Fibroblast of lung (primary cell): Measurements from ENCODE around the gene SNAI3. TPM values are rescaled to one million over a fixed set of nuclear protein-coding genes. Genes with fewer than 3 reads are reported as not detected.

Experiments
- DNase-seq, 2 donors: peaks; one replicate each; pipeline versions ENCODE4 v3.0.0 to v3.0.0-alpha.2; 2010; ENCODE audit warnings: low read depth in 2 of 2
- H2AFZ ChIP-seq: 2 replicates; pipeline ENCODE4 v1.5.1; 2012; ENCODE audit warnings: low read length, control low read depth, inconsistent platforms
- H3K27ac ChIP-seq: 2 replicates; pipeline ENCODE4 v1.5.1; 2011; ENCODE audit warnings: low read length, control low read depth; ENCODE audit not compliant: insufficient read depth
- H3K27me3 ChIP-seq: 2 replicates; pipeline ENCODE4 v1.5.1; 2011; ENCODE audit warnings: mild to moderate bottlenecking, low read length; ENCODE audit not compliant: control insufficient read depth, insufficient read depth
- H3K36me3 ChIP-seq: 2 replicates; pipeline ENCODE4 v1.5.1; 2011; ENCODE audit warnings: low read length; ENCODE audit not compliant: control insufficient read depth, insufficient read depth
- H3K4me1 ChIP-seq: 2 replicates; pipeline ENCODE4 v1.5.1; 2011; ENCODE audit warnings: low read length; ENCODE audit not compliant: control insufficient read depth, insufficient read depth; ENCODE audit errors: extremely low read depth
- H3K4me2 ChIP-seq: 2 replicates; pipeline ENCODE4 v1.5.1; 2011; ENCODE audit warnings: low read length, control low read depth; ENCODE audit not compliant: insufficient read depth; ENCODE audit errors: extremely low read depth
- H3K4me3 ChIP-seq, 4 experiments: fragments of 200-600 bp in 1 of 4; sonication (generic) in 1 of 4; replicated peaks in 1 of 4; 2 replicates each; pipeline ENCODE4 v1.5.1; 2011 to 2016; ENCODE audit warnings: low read length in 4 of 4, low read depth in 3 of 4, mild to moderate bottlenecking in 3 of 4, control low read depth in 2 of 4, inconsistent platforms in 1 of 4, mixed read lengths in 1 of 4; ENCODE audit not compliant: insufficient read depth in 1 of 4; ENCODE audit errors: control extremely low read depth in 1 of 4
- H3K79me2 ChIP-seq: 2 replicates; pipeline ENCODE4 v1.5.1; 2012; ENCODE audit warnings: mild to moderate bottlenecking, low read length, inconsistent platforms; ENCODE audit not compliant: control insufficient read depth, insufficient read depth
- H3K9ac ChIP-seq: 2 replicates; pipeline ENCODE4 v1.5.1; 2011; ENCODE audit warnings: mild to moderate bottlenecking, low read length, control low read depth; ENCODE audit not compliant: insufficient read depth
- H3K9me3 ChIP-seq: 2 replicates; pipeline ENCODE4 v1.5.1; 2012; ENCODE audit warnings: low read depth, low read length; ENCODE audit not compliant: control insufficient read depth, insufficient read depth
- H4K20me1 ChIP-seq: 2 replicates; pipeline ENCODE4 v1.5.1; 2011; ENCODE audit warnings: low read length; ENCODE audit not compliant: control insufficient read depth, insufficient read depth; ENCODE audit errors: extremely low read depth
- CTCF ChIP-seq, 2 donors: IDR thresholded peaks in 1 of 2; conservative IDR thresholded peaks in 1 of 2; 1 replicate in 1 of 2; 2 replicates in 1 of 2; pipeline ENCODE4 v1.5.1; 2011 to 2012; ENCODE audit warnings: low read length in 2 of 2, control low read depth in 1 of 2, inconsistent platforms in 1 of 2, low read depth in 1 of 2, mild to moderate bottlenecking in 1 of 2
- EZH2 ChIP-seq: IDR thresholded peaks from 2 replicates; pipeline ENCODE4 v1.5.1; 2012; ENCODE audit warnings: low read length, control low read depth, mild to moderate bottlenecking; ENCODE audit errors: missing control alignments
- polyA plus RNA-seq, 2 donors: library from polyadenylated mRNA; depleted of rRNA in 1 of 2; stranded (reverse) in 1 of 2; unstranded in 1 of 2; fragments of >200 nt; gene quantifications; 2 replicates each; pipeline ENCODE4 v1.2.1, GENCODE V29; 2011 to 2012; ENCODE audit warnings: missing spikeins in 1 of 2
- total RNA-seq: library from RNA; depleted of rRNA; stranded (reverse); fragments of >200 nt; gene quantifications from 2 replicates; pipeline ENCODE4 v1.2.1, GENCODE V29; 2014

Gene SNAI3
- total and polyA plus RNA-seq, 2 donors (not counting 1 experiment from before 2014, with no cell fraction given), result 0.17 TPM; not detected in 1

- Histone ChIP-seq H3K36me3 (peaks cover 16% of the 10 kb centered on the region), H3K27ac (no peak overlapping the region), H3K4me1 (peaks cover 2% of the 10 kb centered on the region), H3K9ac (no peak overlapping the region), H3K4me2 (no peak overlapping the region), H3K79me2 (no peaks in the 10 kb centered on the region), H3K9me3 (no peaks in the 10 kb centered on the region), H4K20me1 (no peaks in the 10 kb centered on the region), H3K27me3 (no peaks in the 10 kb centered on the region), H3K4me3 (no peak overlapping the region), H2AFZ (no peak overlapping the region)
- TF ChIP-seq CTCF (conservative IDR thresholded peaks at IDR 0.05 in 1 of 2, IDR thresholded peaks at IDR 0.05 in 1 of 2; ENCODE audit: low read depth in 1 of 2, low read length in 2 of 2) (no peak), EZH2 (no peak)
- no peak for DNase-seq
Observed at GRCh38 chr16:88631920-88632586, 54.3 kb downstream of the SNAI3 start.

- Histone ChIP-seq H3K4me3 (no peak overlapping the region), H2AFZ (no peak overlapping the region), H3K9ac (no peak overlapping the region), H3K4me2 (no peak overlapping the region), H3K4me1 (peaks cover 2% of the 10 kb centered on the region), H3K27ac (no peak overlapping the region), H3K36me3 (peaks cover 16% of the 10 kb centered on the region), H3K27me3 (no peaks in the 10 kb centered on the region), H3K79me2 (no peaks in the 10 kb centered on the region), H4K20me1 (no peaks in the 10 kb centered on the region), H3K9me3 (no peaks in the 10 kb centered on the region)
- TF ChIP-seq CTCF (conservative IDR thresholded peaks at IDR 0.05 in 1 of 2, IDR thresholded peaks at IDR 0.05 in 1 of 2; ENCODE audit: low read depth in 1 of 2, low read length in 2 of 2) (no peak), EZH2 (no peak)
- DNase-seq, result no peak
Observed at GRCh38 chr16:88631384-88631783, 54.9 kb downstream of the SNAI3 start.

DNA sequence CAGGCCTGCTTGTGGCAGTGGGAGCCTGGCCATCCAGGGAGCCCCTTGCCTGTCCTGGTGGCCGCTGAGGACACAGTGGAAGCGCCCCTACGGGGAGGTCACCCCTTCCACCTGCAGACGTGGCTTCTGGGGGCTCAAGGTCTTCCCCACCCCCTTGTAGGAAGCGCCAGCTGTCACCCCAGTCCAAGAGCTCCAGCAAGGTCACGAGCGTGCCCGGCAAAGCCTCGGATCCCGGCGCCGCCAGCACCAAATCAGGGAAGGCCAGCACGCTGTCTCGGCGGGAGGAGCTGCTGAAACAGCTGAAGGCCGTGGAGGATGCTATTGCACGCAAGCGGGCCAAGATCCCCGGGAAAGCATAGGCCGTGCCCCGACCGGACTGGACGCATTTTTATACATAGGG lies 55.4 kb downstream of the SNAI3 start:
- no peak for TF ChIP-seq CTCF (conservative IDR thresholded peaks at IDR 0.05 in 1 of 2, IDR thresholded peaks at IDR 0.05 in 1 of 2; ENCODE audit: low read depth in 1 of 2, low read length in 2 of 2)
- no peak overlapping the region for H3K4me3 ChIP-seq
- H3K9ac ChIP-seq, result no peak overlapping the region
- no peaks in the 10 kb centered on the region for H3K79me2 ChIP-seq
- H3K9me3 ChIP-seq, result no peaks in the 10 kb centered on the region
- H3K4me1 ChIP-seq, result peaks cover 2% of the 10 kb centered on the region
- H3K4me2 ChIP-seq, result no peak overlapping the region
- no peak overlapping the region for H2AFZ ChIP-seq
- H3K36me3 ChIP-seq, result peaks cover 16% of the 10 kb centered on the region
- H3K27me3 ChIP-seq, result no peaks in the 10 kb centered on the region
- DNase-seq, result no peak
- no peaks in the 10 kb centered on the region for H4K20me1 ChIP-seq
- H3K27ac ChIP-seq, result no peak overlapping the region
